KG1 (cell line): ENCODE data around the gene VPS35.

Experiments
- DNase-seq: peaks from one replicate; lab custom pipeline; 2025; lab: John Stamatoyannopoulos, UW

Gene VPS35

DNA sequence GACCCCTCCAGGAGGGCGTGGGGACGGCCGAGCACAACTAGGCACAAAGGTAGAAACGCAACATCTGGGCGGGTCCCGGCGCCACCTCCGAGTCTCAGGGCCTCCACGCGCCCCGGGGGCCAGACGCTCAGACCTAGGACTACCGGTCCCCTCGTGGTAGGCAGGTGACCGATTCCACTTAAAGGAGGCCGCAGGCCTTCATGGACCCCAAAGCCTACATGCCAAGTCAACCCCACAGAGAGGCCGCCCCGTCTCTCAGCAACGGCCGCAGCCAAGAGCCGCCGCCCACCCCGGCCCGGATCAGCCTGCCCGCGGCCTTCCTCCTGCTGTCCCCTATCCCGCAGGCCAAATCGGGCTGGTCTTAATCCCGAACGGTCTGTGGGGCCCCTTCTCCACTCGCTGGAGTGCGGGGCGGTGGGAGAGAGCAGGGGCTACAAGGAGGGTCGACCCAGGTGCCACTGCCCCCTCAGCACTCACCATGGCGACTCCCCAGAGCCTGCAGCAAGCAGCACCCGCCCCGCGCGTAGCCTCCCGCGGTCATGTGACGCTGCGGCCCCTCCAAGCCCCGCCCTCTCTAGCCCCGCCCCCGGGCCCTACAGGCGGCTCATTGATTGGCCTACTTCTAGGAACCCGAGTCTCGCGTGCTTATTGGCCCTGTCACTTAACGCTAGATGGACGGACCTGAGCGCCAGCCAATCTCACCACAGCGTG lies at the start of gene VPS35:
Gene VPS35, minus strand, starts transcription at position 525 of the 711 bp plus-strand sequence. Its CDS starts 45 bp downstream, at position 480.
- DNase-seq = peak; percentile 97

DNA sequence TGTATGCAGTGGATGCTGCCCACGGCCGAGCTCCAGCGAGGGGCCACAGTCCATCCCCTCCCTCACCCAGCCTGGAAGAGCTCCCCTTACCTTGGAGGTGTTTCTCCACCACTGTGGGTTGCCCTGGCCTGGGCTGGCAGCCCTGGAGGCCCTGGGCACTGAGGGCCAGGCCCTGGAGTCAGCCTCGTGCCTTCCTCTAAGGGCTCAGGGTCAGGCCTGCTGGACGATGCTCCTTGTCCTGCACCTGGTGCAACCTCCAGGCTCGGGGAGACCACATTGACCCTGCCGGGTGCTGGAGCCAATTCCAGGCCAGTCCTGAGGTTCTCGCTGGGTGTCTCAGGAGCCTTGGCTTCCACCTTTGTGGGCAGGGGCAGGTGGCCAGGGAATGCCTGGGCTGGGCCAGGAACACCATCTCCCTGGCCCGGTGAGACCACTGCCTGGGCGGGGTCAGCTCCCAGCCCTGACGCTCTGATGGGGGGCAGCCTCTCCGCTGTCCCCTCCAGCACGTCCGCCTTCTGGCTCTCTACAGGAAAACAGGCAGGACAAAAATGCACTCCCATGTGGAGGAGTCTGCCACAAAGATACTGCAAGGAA lies 48.7 kb upstream of the VPS35 start:
- no peak for DNase-seq

DNA sequence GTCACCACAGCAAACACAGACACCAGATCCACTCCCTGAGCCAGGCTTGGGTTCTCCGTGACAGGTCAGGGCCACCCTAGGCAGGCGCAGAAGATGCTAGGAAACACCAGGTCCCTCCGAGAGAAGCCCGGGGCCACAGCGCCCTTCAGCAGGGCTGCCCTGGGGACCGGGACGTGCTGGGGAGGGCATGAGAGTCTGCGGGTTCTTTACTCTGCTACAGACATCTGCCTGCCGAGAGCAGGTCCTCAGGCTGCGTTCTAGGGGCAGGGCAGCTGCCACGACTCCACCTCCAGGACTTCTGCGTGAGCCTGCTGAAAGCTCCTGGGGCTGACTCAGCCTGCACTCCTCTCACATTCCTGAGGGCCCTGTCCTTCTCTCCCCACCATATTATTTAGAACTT lies 47.7 kb upstream of the VPS35 start:
- DNase-seq = no peak

DNA sequence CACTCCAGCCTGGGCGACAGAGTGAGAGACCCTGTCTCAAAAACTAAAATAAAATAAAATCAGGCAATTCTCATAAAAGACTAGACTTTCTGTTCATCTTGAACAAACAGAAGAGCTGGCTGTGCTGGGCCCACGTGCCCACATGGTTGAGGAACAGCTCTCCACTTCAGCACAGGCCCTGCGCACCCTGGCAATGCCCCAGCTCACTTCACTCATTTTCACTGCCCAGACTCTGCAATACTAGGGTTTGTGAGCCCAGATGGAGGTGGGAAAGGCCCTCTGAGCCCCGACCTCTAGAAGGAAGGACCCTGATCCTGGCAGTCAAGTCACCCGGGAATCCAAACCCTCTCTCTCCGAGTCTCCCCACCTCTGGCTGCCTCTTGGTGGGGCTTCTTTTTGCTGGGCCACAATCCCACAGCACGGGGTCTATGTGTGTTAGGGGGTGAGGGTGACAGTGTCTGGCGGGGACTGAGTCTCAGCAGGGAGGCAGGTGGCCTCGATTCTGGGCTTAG lies 44.4 kb upstream of the VPS35 start:
- no peak for DNase-seq

GRCh38 chr16:46732561-46732960 lies 43.6 kb upstream of the VPS35 start:
- DNase-seq = no peak

- DNase-seq = no peak
These were observed 42.9 kb upstream of the VPS35 start for GRCh38 chr16:46731691-46732555.

DNA sequence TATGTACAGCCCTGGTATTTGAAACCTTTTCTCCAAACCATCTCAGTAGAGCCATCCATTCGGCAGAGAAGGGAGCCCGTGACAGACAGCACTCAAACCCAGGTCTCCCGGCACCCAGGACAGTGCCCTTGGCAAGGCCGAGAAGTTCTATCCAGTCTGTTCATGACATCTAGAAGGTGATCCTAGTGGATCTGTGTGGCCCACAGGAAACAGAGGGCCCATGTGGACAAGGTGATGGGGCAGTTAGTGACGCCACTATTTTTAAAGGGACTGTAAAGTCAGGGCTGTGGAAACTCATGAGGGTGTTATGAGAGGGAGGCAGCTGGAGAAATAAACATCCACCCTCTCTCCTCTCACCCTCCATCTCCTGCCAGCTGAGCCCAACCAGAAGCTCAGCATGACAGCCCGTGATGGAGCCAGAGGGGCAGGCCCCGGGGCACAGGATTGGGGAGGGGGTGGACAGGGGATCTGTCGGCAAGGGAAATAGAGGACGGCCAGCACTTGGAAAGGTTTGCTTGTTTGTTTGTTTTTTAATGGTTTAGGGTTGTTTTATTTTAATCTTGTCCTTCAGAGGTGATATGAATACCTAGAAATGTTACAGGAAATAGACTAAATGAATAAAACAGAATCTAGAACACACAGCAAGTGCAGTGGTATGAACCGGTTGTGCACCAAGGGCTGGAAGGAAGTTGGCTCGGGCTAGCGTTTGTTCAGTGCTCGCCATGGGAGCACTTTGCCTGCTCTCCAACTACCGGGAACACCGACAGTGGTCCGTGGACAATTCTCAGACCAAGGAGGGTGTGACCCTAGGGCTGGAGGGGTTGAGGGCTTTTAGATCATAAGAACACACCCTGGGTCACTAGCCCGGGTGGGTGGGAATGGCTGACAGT lies 42.1 kb upstream of the VPS35 start:
- DNase-seq = no peak

DNA sequence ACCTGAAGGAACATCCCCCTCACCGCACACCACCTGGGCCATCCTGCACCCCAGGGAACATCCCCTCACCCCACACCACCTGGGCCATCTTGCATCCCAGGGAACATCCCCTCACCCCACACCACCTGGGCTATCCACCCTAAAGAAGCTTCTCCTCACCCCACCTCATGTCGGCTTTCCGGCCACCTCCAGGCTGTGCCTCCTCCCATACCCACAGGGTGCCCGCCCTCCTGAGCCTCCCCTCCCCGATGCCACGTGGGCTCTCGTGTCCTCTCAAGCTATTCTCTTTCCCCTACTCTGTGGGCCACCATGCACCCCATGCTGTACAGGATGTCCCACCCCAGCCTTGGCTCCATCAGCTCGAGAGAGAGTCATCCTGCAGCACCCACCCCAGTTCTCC lies 41.1 kb upstream of the VPS35 start:
- DNase-seq = no peak

GRCh38 chr16:46729326-46729995 lies 40.5 kb upstream of the VPS35 start:
- no peak for DNase-seq

DNA sequence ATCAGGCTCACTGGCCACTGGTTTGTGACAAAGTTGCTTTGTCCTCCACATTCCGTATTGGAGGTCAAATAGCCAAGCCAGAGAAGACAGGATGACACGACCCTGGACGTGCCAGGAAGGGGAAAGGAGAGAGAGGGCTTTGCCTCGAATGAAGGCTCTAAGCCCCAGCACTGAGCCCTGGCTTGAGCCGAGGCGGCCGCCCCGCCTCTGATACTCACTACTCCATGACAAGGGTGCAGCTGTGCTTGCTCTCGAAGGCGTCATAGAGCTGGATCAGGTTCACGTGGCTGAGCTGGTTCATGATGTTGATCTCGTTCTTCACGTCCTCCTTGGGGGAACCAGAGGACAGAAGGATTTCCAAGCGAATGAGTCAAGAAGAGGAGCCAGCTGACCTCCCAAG lies 39.8 kb upstream of the VPS35 start:
- DNase-seq = no peak

DNA sequence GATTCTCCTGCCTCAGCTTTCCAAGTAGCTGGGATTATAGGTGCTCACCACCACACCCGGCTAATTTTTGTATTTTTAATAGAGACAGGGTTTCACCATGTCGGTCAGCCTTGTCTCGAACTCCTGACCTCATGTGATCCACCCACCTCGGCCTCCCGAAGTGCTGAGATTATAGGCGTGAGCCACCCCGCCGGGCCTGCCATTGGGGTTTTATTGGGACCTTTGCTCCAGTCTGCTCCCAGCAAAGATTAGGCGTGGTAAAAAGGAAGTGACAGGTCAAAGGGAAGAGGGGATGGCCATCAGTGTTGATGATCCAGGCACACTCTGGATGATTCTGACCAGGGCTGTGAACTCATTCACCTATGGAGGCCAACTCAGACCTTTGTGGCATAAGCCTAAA lies 38.7 kb upstream of the VPS35 start:
- no peak for DNase-seq

- DNase-seq = no peak
These were observed 38.2 kb upstream of the VPS35 start for GRCh38 chr16:46727184-46727583.

- DNase-seq = no peak
These were observed 32.9 kb upstream of the VPS35 start for GRCh38 chr16:46721885-46722284.

- DNase-seq = no peak
These were observed 31.6 kb upstream of the VPS35 start for GRCh38 chr16:46720619-46721018.

- DNase-seq = no peak
These were observed 30.6 kb upstream of the VPS35 start for GRCh38 chr16:46719528-46719927.

DNA sequence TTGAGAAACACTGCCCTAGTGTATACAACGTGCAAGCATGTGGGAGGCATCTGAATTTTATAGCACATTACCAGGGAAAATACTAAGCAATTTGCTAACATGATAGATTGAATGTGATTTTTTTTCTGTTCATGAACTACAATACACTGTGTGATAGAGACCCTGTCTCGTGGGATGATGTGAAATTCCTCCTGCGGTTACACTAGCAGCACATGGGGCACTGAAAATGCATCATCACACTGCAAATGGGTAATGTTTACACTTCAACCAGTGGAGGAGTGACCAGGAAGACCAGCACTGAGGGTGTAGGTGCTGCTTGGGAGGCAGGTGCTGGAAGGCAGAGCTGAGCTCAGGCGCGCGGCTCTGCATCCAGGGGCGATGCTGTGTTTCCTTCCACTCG lies 29.2 kb upstream of the VPS35 start:
- no peak for DNase-seq

DNA sequence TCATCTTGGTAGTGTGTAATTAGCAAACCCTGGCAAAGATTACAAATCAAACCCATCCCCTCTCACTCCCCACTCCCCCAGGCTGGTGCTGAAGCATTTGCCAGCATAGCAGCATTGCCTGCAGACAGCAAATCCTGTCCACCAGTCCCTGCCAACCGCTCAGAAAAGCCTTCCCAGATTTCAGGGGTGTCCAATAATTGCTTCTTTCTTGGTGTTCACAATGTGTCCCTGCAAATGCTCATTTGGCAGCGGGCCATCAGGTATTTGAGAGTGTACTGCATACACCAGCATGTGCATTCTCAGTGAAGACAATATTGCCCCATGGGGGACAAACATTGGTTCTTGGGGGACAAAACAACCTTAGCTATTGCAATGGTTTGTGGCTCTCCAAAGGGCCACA lies 28.7 kb upstream of the VPS35 start:
- no peak for DNase-seq

GRCh38 chr16:46715769-46716305 lies 26.9 kb upstream of the VPS35 start:
- no peak for DNase-seq

DNA sequence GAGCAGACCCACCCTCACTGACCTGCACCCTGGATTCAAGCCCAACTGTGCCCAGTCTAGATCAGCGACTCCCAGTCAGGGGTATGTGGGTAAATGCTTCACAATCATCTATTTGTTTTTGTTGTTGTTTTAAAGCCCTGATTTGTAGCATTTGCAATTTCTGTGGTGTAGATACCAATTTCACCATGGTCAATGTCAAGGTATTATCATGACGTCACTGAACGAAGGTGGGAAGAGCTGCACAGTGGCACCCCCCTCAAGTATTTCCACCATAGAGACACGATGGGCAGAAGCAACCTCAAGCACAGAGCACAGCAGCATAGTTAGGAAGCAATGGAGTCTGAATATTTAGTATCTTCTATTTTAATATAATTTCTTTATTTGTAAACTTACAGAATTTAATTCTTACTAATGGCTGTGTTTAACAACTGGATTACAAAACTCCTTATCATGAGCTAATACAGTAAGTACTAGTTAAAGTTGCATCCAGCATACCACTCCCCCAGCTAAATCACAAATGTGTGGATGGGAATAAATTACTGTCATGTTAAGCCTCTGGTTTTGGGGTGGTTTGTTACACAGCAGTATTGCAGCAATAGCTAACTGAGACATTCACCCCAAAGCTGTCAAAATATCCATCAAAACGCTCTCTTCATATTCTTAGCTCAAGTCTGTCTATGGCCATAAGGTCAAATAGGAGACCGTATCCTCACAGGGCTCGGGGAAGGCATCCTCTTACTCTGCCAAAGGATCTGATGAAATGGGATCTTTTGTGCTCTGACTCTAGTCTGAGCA lies 26.0 kb upstream of the VPS35 start:
- no peak for DNase-seq

DNA sequence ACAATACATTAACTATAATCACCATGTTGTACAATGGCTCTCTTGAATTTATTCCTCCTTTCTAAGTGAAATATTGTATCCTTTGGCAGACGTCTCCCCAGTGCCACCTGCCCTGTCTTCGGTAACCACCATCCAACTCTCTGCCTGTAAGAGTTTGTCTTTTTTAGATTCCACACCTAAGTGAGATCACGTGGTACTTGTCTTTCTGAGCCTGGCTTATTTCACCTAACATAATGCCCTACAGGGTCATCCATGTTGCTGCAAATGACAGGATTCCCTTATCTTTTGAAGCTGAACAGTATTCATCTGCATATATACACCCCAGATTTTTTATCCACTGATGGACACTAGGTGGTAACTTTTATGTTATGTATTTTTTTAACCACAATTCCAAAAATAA lies 24.7 kb upstream of the VPS35 start:
- no peak for DNase-seq
